Uterus (tissue), 4 donors: ENCODE data around the gene FGFR4. TPM values are rescaled to one million over a fixed set of nuclear protein-coding genes. Genes with fewer than 3 reads are reported as not detected.
A peak's percentile ranks its signal among the peaks of the same experiment; 100 is the strongest.

Experiments
- DNase-seq, 2 donors: peaks; one replicate each; pipeline ENCODE4 v3.0.0-alpha.2; 2019 to 2020
- H3K27ac ChIP-seq, 2 donors: fragments of 200-600 bp; sonication (generic); 1 replicate in 1 of 2; 2 replicates in 1 of 2; pipeline ENCODE4 v1.5.1; 2016 to 2018
- H3K27me3 ChIP-seq, 2 donors: fragments of 200-600 bp; sonication (generic); one replicate each; pipeline ENCODE4 v1.5.1; 2018 to 2019; ENCODE audit warnings: control low read depth in 1 of 2
- H3K36me3 ChIP-seq, 2 donors: fragments of 200-600 bp; sonication (generic); one replicate each; pipeline ENCODE4 v1.5.1; 2019; ENCODE audit warnings: control low read depth in 1 of 2
- H3K4me1 ChIP-seq, 2 donors: fragments of 200-600 bp; sonication (generic); one replicate each; pipeline ENCODE4 v1.5.1; 2018 to 2019; ENCODE audit warnings: control low read depth in 1 of 2
- H3K4me3 ChIP-seq, 2 donors: fragments of 200-600 bp; sonication (generic); 1 replicate in 1 of 2; 2 replicates in 1 of 2; pipeline ENCODE4 v1.5.1; 2018 to 2019; ENCODE audit warnings: mild to moderate bottlenecking in 1 of 2
- H3K9me3 ChIP-seq, 2 donors: fragments of 200-600 bp; sonication (generic); one replicate each; pipeline ENCODE4 v1.5.1; 2019; ENCODE audit warnings: control low read depth in 1 of 2
- POLR2A ChIP-seq, 2 donors: fragments of 450-650 bp; IDR thresholded peaks; one replicate each; pipeline ENCODE4 v1.6.1; 2016; ENCODE audit warnings: antibody characterized with exemption in 2 of 2, mild to moderate bottlenecking in 1 of 2, moderate library complexity in 1 of 2
- intact Hi-C: fragments of 100-400 bp; cut with DNase I; formaldehyde crosslinking; loops from one replicate; pipeline ENCODE4 v1.15.1; 2023; ENCODE audit warnings: low total_unique reads
- total RNA-seq, 4 donors: library from RNA; depleted of rRNA in 3 of 4; stranded (reverse); fragments of >200 nt in 3 of 4; gene quantifications; one replicate each; pipeline versions ENCODE4 v1.1.0 to v1.2.4, GENCODE V29; 2014 to 2023
- TF ChIP-seq, protein P1 (sequence below), 4 experiments: fragments of 200-600 bp in 2 of 4; fragments of 450-650 bp in 2 of 4; sonication (generic) in 2 of 4; IDR thresholded peaks; one replicate each; pipeline ENCODE4 v1.5.1; 2016 to 2019; ENCODE audit warnings: antibody characterized with exemption in 4 of 4, mild to moderate bottlenecking in 2 of 4, moderate library complexity in 1 of 4
- donor health status: DM: yes; HTN: yes; CAD: no.

Gene FGFR4
- 10 to 100 TPM in 1 of 4 donors, 1 to 10 TPM in 1, under 1 TPM in 2; under 0.01 to 18.8 (median 1.5) TPM for total RNA-seq

DNA sequence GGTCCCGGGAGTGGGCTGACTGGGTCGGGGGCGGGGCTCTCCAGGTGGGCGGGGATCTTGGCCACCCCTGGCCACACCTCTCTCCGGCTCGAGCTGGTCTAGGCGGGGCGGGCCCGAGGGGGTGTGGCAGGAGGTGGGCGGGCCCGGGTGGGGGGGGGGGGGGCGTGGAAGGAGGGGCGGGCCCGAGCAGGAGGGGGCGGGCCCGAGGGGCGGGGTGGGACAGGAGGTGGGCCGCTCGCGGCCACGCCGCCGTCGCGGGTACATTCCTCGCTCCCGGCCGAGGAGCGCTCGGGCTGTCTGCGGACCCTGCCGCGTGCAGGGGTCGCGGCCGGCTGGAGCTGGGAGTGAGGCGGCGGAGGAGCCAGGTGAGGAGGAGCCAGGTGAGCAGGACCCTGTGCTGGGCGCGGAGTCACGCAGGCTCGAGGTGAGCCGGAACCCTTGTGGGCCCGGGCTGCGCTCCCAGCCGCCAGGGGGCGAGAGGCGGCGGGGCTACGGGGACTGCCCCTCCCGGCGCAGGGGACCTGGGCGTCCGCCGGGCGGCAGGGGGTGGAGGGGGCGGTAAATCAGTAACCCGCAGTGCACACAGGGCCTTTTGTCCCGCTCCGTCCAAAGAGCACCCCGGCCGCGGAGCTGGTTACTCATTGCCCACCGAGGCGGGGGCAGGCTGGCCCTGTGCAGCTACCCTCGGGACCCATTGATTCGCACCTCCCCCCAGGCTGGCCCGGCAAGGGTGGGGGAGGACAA is at the start of gene FGFR4:
Gene FGFR4 (plus strand): TSS at position 262 of the 744 bp plus-strand sequence. CDS start 2,688 bp downstream, outside the sequence.
- peak within 1 kb of the TSS in 1 of 2 donors; percentile 22 for H3K27ac ChIP-seq
- H3K4me1 ChIP-seq: peaks cover 0 to 6% of the 10 kb centered on the region in 2 donors
- no peaks in the 10 kb centered on the region for H3K36me3 ChIP-seq
- DNase-seq: peak in 1 of 2 donors; percentile 73
- H3K9me3 ChIP-seq: no peaks in the 10 kb centered on the region
- peak within 1 kb of the TSS; percentile 12 to 44 for H3K4me3 ChIP-seq
- TF ChIP-seq, protein P1, sequence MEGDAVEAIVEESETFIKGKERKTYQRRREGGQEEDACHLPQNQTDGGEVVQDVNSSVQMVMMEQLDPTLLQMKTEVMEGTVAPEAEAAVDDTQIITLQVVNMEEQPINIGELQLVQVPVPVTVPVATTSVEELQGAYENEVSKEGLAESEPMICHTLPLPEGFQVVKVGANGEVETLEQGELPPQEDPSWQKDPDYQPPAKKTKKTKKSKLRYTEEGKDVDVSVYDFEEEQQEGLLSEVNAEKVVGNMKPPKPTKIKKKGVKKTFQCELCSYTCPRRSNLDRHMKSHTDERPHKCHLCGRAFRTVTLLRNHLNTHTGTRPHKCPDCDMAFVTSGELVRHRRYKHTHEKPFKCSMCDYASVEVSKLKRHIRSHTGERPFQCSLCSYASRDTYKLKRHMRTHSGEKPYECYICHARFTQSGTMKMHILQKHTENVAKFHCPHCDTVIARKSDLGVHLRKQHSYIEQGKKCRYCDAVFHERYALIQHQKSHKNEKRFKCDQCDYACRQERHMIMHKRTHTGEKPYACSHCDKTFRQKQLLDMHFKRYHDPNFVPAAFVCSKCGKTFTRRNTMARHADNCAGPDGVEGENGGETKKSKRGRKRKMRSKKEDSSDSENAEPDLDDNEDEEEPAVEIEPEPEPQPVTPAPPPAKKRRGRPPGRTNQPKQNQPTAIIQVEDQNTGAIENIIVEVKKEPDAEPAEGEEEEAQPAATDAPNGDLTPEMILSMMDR (IDR thresholded peaks at IDR 0.05): peak in 3 of 4 experiments; percentile 25 to 57 (median 42)
- peak in 1 of 2 donors; percentile 31 for TF ChIP-seq POLR2A (IDR thresholded peaks at IDR 0.05)
- H3K27me3 ChIP-seq: no peaks in the 10 kb centered on the region
- intact Hi-C loops: no loop called here

DNA sequence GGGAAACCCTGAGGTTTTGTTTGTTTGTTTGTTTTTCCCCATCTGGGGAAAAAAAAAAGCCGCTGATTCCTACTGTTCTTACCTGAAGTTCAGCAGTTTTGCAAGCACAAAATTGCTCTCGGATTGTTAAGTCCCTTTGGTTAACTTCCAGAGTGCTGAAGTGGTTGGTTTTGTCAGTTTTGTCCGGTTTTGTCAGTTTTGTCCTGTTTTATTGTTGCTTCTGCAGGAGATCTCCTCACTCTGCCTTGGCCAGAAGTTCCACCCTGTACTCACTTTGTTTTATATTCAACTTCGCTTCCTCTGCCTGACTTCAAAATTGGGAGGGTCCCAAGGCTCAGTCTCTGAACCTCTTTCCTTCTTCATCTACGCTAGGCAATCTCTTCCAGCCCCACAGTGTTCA is 49.8 kb upstream of the FGFR4 start:
- Histone ChIP-seq H3K4me3 (no peak overlapping the region), H3K27ac (no peak overlapping the region), H3K4me1 (no peaks in the 10 kb centered on the region), H3K9me3 (no peaks in the 10 kb centered on the region), H3K36me3 (no peaks in the 10 kb centered on the region), H3K27me3 (no peaks in the 10 kb centered on the region)
- no peak for DNase-seq
- TF ChIP-seq, protein P1 (IDR thresholded peaks at IDR 0.05): no peak
- TF ChIP-seq POLR2A (IDR thresholded peaks at IDR 0.05): no peak
- intact Hi-C loops: no loop called here

- H3K4me3 ChIP-seq: no peak overlapping the region
- no peaks in the 10 kb centered on the region for H3K4me1 ChIP-seq
- no peaks in the 10 kb centered on the region for H3K36me3 ChIP-seq
- H3K9me3 ChIP-seq: no peaks in the 10 kb centered on the region
- no peak overlapping the region for H3K27ac ChIP-seq
- intact Hi-C loops: no loop called here
- H3K27me3 ChIP-seq: no peaks in the 10 kb centered on the region
- DNase-seq: peak in 1 of 2 donors; percentile 25
- no peak for TF ChIP-seq POLR2A (IDR thresholded peaks at IDR 0.05)
These were observed 45.8 kb upstream of the FGFR4 start for GRCh38 chr5:177040814-177041420.

DNA sequence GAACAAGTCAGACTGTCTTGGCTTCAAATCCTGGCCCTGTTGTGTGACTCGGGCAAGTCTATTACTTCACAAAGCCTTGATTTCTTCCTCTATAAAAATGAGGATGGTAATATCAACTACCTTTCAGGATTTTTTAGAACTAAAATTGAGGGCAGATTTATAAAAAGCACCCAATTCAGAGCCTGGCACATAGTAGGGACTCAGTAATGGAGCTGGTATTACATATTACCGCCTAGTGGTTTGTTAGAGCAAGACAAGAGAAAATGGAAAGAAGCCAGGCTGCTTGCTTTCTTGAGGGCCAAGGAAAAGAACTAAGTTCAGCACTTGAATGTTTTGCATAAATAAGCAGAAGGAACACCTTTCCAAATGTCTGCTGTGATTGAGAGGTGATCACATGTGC is 44.8 kb upstream of the FGFR4 start:
- no peaks in the 10 kb centered on the region for H3K4me1 ChIP-seq

DNA sequence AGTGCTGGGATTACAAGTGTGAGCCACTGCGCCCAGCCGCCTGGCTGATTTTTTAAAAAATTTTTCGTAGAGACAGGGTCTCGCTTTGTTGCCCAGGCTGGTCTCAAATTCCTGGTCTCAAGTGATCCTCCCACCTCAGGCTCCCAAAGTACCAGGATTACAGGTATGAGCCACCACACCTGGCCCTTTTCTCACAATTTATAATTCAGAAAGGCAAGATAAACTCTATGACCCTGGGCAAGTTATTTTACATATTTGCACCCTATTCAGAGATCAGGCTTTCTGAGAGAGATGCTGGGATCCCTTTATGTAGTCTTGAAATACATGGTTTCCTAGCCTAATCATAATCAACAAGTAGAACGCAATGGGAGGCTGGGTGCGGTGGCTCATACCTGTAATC is 43.6 kb upstream of the FGFR4 start:
- Histone ChIP-seq H3K4me3 (no peak overlapping the region), H3K27ac (no peak overlapping the region), H3K9me3 (no peaks in the 10 kb centered on the region), H3K4me1 (no peaks in the 10 kb centered on the region), H3K36me3 (no peaks in the 10 kb centered on the region), H3K27me3 (no peaks in the 10 kb centered on the region)
- DNase-seq: no peak
- intact Hi-C loops: no loop called here
- no peak for TF ChIP-seq POLR2A (IDR thresholded peaks at IDR 0.05)
- TF ChIP-seq, protein P1 (IDR thresholded peaks at IDR 0.05): no peak

More for the DNA sequence above, 44.8 kb upstream of the FGFR4 start:
- Histone ChIP-seq H3K27me3 (no peaks in the 10 kb centered on the region), H3K27ac (no peak overlapping the region), H3K4me3 (no peak overlapping the region), H3K9me3 (no peaks in the 10 kb centered on the region), H3K36me3 (no peaks in the 10 kb centered on the region)
- intact Hi-C loops: no loop called here
- no peak for DNase-seq
- TF ChIP-seq, protein P1 (IDR thresholded peaks at IDR 0.05): no peak
- no peak for TF ChIP-seq POLR2A (IDR thresholded peaks at IDR 0.05)
